SK-MEL-5 (cell line): Measurements from ENCODE around the gene TREML1. TPM values are rescaled to one million over a fixed set of nuclear protein-coding genes. Genes with fewer than 3 reads are reported as not detected.

Experiments used
- DNase-seq: peaks from one replicate; pipeline ENCODE4 v3.0.0-alpha.2; 2016; ENCODE audit warnings: low read depth, low spot score
- in situ Hi-C: cut with HindIII; loops from 2 replicates; pipeline ENCODE4 v1.10.0; 2016; ENCODE audit warnings: low sequenced_read_pairs, high pct_unique_total_duplicates, low pct_unique_long_range_greater_than_20kb
- total RNA-seq: library from RNA; depleted of rRNA; stranded (reverse); fragments of >200 nt; shearing (Covaris generic); gene quantifications from 2 replicates; pipeline ENCODE4 v1.2.3, GENCODE V29; 2014; rRNA removed

The TREML1 gene
- total RNA-seq, 1 experiment from 2014 or later, result not detected

DNA sequence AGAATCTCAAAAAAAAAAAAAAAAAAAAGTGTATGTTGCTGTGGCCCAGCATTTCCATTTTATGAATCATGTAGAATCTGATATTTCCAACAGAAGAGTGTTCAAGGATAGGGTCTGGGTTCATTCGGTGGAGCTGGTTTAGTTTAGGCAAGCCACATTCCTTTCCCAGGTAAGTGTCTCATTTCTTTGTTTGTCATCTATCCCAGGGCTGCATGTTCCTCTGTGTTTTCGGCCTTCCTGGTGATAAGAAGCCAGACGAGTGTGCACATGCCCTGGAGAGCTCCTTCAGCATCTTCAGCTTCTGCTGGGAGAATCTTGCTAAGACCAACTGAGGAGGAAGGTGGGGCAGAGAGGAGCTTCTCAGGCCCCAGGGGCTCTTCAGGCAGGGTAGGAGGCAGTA is 43.1 kb downstream of the TREML1 start:
- no peak for DNase-seq
- in situ Hi-C loops, result no loop called here

GRCh38 chr6:41103847-41104246 is 50.3 kb downstream of the TREML1 start:
- in situ Hi-C loops, result no loop called here
- no peak for DNase-seq

DNA sequence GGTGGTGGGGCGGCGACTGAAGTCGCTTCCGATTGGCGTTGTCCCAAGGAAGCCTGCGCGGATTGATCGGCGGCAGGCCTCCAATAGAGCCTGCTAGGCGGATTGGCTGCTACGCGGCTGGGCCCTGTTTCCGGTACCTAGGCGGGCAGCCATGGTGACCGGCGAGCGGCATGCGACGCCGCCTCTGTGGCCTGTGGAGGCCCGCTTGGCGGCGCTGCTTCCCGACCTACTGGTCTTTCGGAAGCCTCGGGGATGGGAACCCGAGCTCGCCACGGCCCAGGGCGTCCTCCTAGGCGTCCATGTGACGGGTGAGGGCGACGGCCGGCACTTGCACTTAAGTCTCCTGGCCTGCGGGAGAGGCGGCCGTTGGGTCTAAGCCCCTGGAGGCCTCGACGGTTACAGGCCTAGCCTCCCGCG is 53.3 kb downstream of the TREML1 start:
- in situ Hi-C loops, result no loop called here
- no peak for DNase-seq

Other genes with a start within 250 kb of the TREML1 start
- gene UNC5CL, start 115.1 kb downstream of the TREML1 start, total RNA-seq, result 0.08 and 0.16 TPM in 2 replicates
- gene TSPO2, start 111.9 kb downstream of the TREML1 start, total RNA-seq, result not detected in 2 replicates
- not detected in 2 replicates for gene APOBEC2, start 101.1 kb downstream of the TREML1 start, total RNA-seq
- 20.2 and 23.4 TPM in 2 replicates for gene OARD1, start 82.0 kb downstream of the TREML1 start, total RNA-seq
- gene NFYA, start 81.4 kb downstream of the TREML1 start, total RNA-seq, result 10.6 and 11.6 TPM in 2 replicates
- gene TREM2, start 8.8 kb upstream of the TREML1 start, total RNA-seq, result not detected in 2 replicates
- gene TREML2, start 46.8 kb upstream of the TREML1 start, total RNA-seq, result not detected in 2 replicates
- not detected in 2 replicates for gene TREML4, start 74.0 kb upstream of the TREML1 start, total RNA-seq
- gene TREM1, start 132.3 kb upstream of the TREML1 start, total RNA-seq, result not detected in 2 replicates
- gene NCR2, start 181.3 kb upstream of the TREML1 start, total RNA-seq, result not detected in 2 replicates